WTC11 (cell line): ENCODE measurements around the gene PMEPA1. TPM values are rescaled to one million over a fixed set of nuclear protein-coding genes. Genes with fewer than 3 reads are reported as not detected.

Source experiments
- ATAC-seq: fragments of 200-7000 bp; cut with Tn5 transposase; 2 replicates; pipeline ENCODE4 v1.10.0; 2021; ENCODE audit warnings: mild to moderate bottlenecking, moderate library complexity
- CTCF ChIA-PET: fragments of 300-600 bp; sonication (Branson Sonifier 250); formaldehyde crosslinking; loops from one replicate; lab custom pipeline; 2021; ENCODE audit warnings: antibody characterized with exemption; lab: Charles Lee
- POLR2A ChIA-PET: fragments of 350-600 bp; sonication (Branson Sonifier 250); formaldehyde crosslinking; loops from one replicate; lab custom pipeline; 2021; ENCODE audit warnings: antibody characterized with exemption; lab: Charles Lee
- DNase-seq: peaks from one replicate; pipeline ENCODE4 v3.0.0; 2021; ENCODE audit warnings: low spot score
- H3K27ac Mint-ChIP-seq: 2 replicates; pipeline ENCODE4 v1.8.0; 2021; ENCODE audit warnings: mixed read lengths
- H3K27me3 Mint-ChIP-seq: 2 replicates; pipeline ENCODE4 v1.8.0; 2021; ENCODE audit warnings: low read depth, mild to moderate bottlenecking, moderate library complexity, mixed read lengths
- H3K36me3 Mint-ChIP-seq: 2 replicates; pipeline ENCODE4 v1.8.0; 2021; ENCODE audit warnings: mixed read lengths
- H3K4me1 Mint-ChIP-seq: 2 replicates; pipeline ENCODE4 v1.8.0; 2022; ENCODE audit warnings: mixed read lengths
- H3K4me3 Mint-ChIP-seq: 2 replicates; pipeline ENCODE4 v1.8.0; 2021; ENCODE audit warnings: mild to moderate bottlenecking, moderate library complexity, mixed read lengths
- H3K9me3 Mint-ChIP-seq: 2 replicates; pipeline ENCODE4 v1.8.0; 2021; ENCODE audit warnings: mixed read lengths
- CDX4 ChIP-seq: fragments of 250-450 bp; sonication (Bioruptor Pico); IDR thresholded peaks from 2 replicates; pipeline ENCODE4 v1.9.0; 2021; ENCODE audit warnings: moderate library complexity, mild to moderate bottlenecking, inconsistent platforms, borderline replicate concordance
- CREM ChIP-seq: sonication (generic); formaldehyde crosslinking; IDR thresholded peaks from 2 replicates; pipeline ENCODE4 v1.8.1; 2022; ENCODE audit warnings: mild to moderate bottlenecking, missing genetic modification reagents, moderate library complexity
- EMX1 ChIP-seq: fragments of 250-450 bp; sonication (Bioruptor Pico); IDR thresholded peaks from 2 replicates; pipeline ENCODE4 v1.8.0; 2021; ENCODE audit warnings: mild to moderate bottlenecking
- ERG ChIP-seq: fragments of 250-450 bp; sonication (Bioruptor Pico); IDR thresholded peaks from 2 replicates; pipeline ENCODE4 v1.8.0; 2021; ENCODE audit warnings: mild to moderate bottlenecking
- ESRRA ChIP-seq: sonication (generic); formaldehyde crosslinking; IDR thresholded peaks from 2 replicates; pipeline ENCODE4 v1.8.1; 2022; ENCODE audit warnings: mild to moderate bottlenecking, missing genetic modification reagents, borderline replicate concordance
- FOXK1 ChIP-seq: sonication (generic); formaldehyde crosslinking; IDR thresholded peaks from 2 replicates; pipeline ENCODE4 v1.8.0; 2022; ENCODE audit warnings: mild to moderate bottlenecking, moderate library complexity, missing genetic modification reagents
- FOXP1 ChIP-seq: sonication (generic); formaldehyde crosslinking; IDR thresholded peaks from 2 replicates; pipeline ENCODE4 v1.8.0; 2022; ENCODE audit warnings: missing genetic modification reagents, mild to moderate bottlenecking, moderate library complexity, borderline replicate concordance
- GTF2I ChIP-seq: fragments of 250-450 bp; sonication (Bioruptor Pico); conservative IDR thresholded peaks from 2 replicates; pipeline ENCODE4 v1.4.0; 2021; ENCODE audit warnings: mild to moderate bottlenecking
- HMGXB4 ChIP-seq: sonication (generic); formaldehyde crosslinking; IDR thresholded peaks from 2 replicates; pipeline ENCODE4 v1.8.1; 2023; ENCODE audit warnings: mild to moderate bottlenecking, moderate library complexity, missing genetic modification reagents
- JUN ChIP-seq: sonication (generic); formaldehyde crosslinking; IDR thresholded peaks from 2 replicates; pipeline ENCODE4 v1.8.0; 2023; ENCODE audit warnings: mild to moderate bottlenecking, missing genetic modification reagents
- MAX ChIP-seq: sonication (generic); formaldehyde crosslinking; IDR thresholded peaks from 2 replicates; pipeline ENCODE4 v1.8.0; 2022; ENCODE audit warnings: mild to moderate bottlenecking, missing genetic modification reagents
- MLX ChIP-seq: sonication (generic); formaldehyde crosslinking; IDR thresholded peaks from 2 replicates; pipeline ENCODE4 v1.8.1; 2023; ENCODE audit warnings: mild to moderate bottlenecking, missing genetic modification reagents, moderate library complexity
- MXD4 ChIP-seq: fragments of 250-450 bp; sonication (Bioruptor Pico); IDR thresholded peaks from 2 replicates; pipeline ENCODE4 v1.8.0; 2021; ENCODE audit warnings: mild to moderate bottlenecking, moderate library complexity, borderline replicate concordance
- MYBL2 ChIP-seq: sonication (generic); formaldehyde crosslinking; IDR thresholded peaks from 2 replicates; pipeline ENCODE4 v1.8.1; 2023; ENCODE audit warnings: mild to moderate bottlenecking, moderate library complexity, missing genetic modification reagents
- NFATC4 ChIP-seq: fragments of 250-450 bp; sonication (Bioruptor Pico); IDR thresholded peaks from 2 replicates; pipeline ENCODE4 v1.9.0; 2021; ENCODE audit warnings: mild to moderate bottlenecking
- NFE2L1 ChIP-seq: sonication (generic); formaldehyde crosslinking; IDR thresholded peaks from 2 replicates; pipeline ENCODE4 v1.8.1; 2023; ENCODE audit warnings: missing genetic modification reagents
- NR1H2 ChIP-seq: sonication (generic); formaldehyde crosslinking; IDR thresholded peaks from 2 replicates; pipeline ENCODE4 v1.9.0; 2021; ENCODE audit warnings: mild to moderate bottlenecking, moderate library complexity, missing genetic modification reagents
- NR2C2 ChIP-seq: sonication (generic); formaldehyde crosslinking; IDR thresholded peaks from 2 replicates; pipeline ENCODE4 v1.8.0; 2022; ENCODE audit warnings: mild to moderate bottlenecking, missing genetic modification reagents
- NR3C1 ChIP-seq: sonication (generic); formaldehyde crosslinking; conservative IDR thresholded peaks from 2 replicates; pipeline ENCODE4 v1.8.1; 2023; ENCODE audit warnings: low read depth, mild to moderate bottlenecking, missing genetic modification reagents
- PRRX2 ChIP-seq: fragments of 250-450 bp; sonication (Bioruptor Pico); IDR thresholded peaks from 2 replicates; pipeline ENCODE4 v1.8.0; 2021; ENCODE audit warnings: mild to moderate bottlenecking
- RELA ChIP-seq: sonication (generic); formaldehyde crosslinking; IDR thresholded peaks from 2 replicates; pipeline ENCODE4 v1.8.1; 2022; ENCODE audit warnings: missing genetic modification reagents, mild to moderate bottlenecking, borderline replicate concordance
- SP1 ChIP-seq: sonication (generic); formaldehyde crosslinking; conservative IDR thresholded peaks from 2 replicates; pipeline ENCODE4 v1.8.1; 2022; ENCODE audit warnings: missing genetic modification reagents
- USF1 ChIP-seq: sonication (generic); formaldehyde crosslinking; IDR thresholded peaks from 2 replicates; pipeline ENCODE4 v1.8.0; 2022; ENCODE audit warnings: mild to moderate bottlenecking, missing genetic modification reagents
- ZBTB43 ChIP-seq: sonication (generic); formaldehyde crosslinking; IDR thresholded peaks from 2 replicates; pipeline ENCODE4 v1.8.1; 2023; ENCODE audit warnings: mild to moderate bottlenecking, missing genetic modification reagents
- ZMAT4 ChIP-seq: fragments of 250-450 bp; sonication (Bioruptor Pico); IDR thresholded peaks from 2 replicates; pipeline ENCODE4 v1.9.0; 2021; ENCODE audit warnings: mild to moderate bottlenecking
- ZNF317 ChIP-seq: sonication (generic); formaldehyde crosslinking; IDR thresholded peaks from 2 replicates; pipeline ENCODE4 v1.8.1; 2023; ENCODE audit warnings: low read depth, mild to moderate bottlenecking, moderate library complexity, missing genetic modification reagents, borderline replicate concordance
- total RNA-seq: library from RNA; stranded (reverse); gene quantifications from 3 replicates; pipeline ENCODE4 v1.2.3, GENCODE V29; 2021

The PMEPA1 gene
- total RNA-seq, 1 experiment from 2014 or later: 40.6 TPM

- H3K27ac Mint-ChIP-seq: no peak overlapping the region
- H3K36me3 Mint-ChIP-seq: no peaks in the 10 kb centered on the region
- H3K9me3 Mint-ChIP-seq: no peaks in the 10 kb centered on the region
- TF ChIP-seq NFE2L1 (CRISPR knock-in tag) (no peak), USF1 (CRISPR knock-in tag) (no peak), CDX4 (CRISPR knock-in tag) (no peak), JUN (CRISPR knock-in tag) (no peak), ERG (CRISPR knock-in tag) (no peak), NR2C2 (no peak), NR1H2 (CRISPR knock-in tag) (no peak), EMX1 (CRISPR knock-in tag) (no peak), PRRX2 (CRISPR knock-in tag) (no peak), NFATC4 (no peak), CREM (CRISPR knock-in tag) (no peak), HMGXB4 (CRISPR knock-in tag) (no peak), MLX (no peak), MXD4 (CRISPR knock-in tag) (no peak), ZMAT4 (no peak), RELA (CRISPR knock-in tag) (no peak), NR3C1 (CRISPR knock-in tag) (no peak)
- ATAC-seq: no peak
- CTCF ChIA-PET: interaction anchor here (0.6 to 0.8 kb wide), 2 partner anchors 26 to 628 kb away, joined by 3 to 4 read pairs; no protein-coding TSS in a partner anchor
- POLR2A ChIA-PET: interaction anchor here (1.4 kb wide), 1 partner anchor 10 kb away, joined by 7 read pairs; the partner anchor contains the start of gene PMEPA1
- DNase-seq: no peak
- peaks cover 19% of the 10 kb centered on the region for H3K4me1 Mint-ChIP-seq
- H3K27me3 Mint-ChIP-seq: peaks cover 2% of the 10 kb centered on the region
- no peak overlapping the region for H3K4me3 Mint-ChIP-seq
These were observed 10.1 kb upstream of the PMEPA1 start for GRCh38 chr20:57719951-57720350.

- H3K27me3 Mint-ChIP-seq: peaks cover 2% of the 10 kb centered on the region
- POLR2A ChIA-PET: no interaction called here
- no peak for TF ChIP-seq ZNF317 (CRISPR knock-in tag)
- no peak for TF ChIP-seq FOXK1 (CRISPR knock-in tag)
- 0 out of 2 replicates have a peak, but pooled peaks have one; percentile 45 for TF ChIP-seq GTF2I (CRISPR knock-in tag)
- TF ChIP-seq SP1 (CRISPR knock-in tag): peak; percentile 57; the same call in 1 of the 2 replicates
- TF ChIP-seq ZBTB43: no peak
- TF ChIP-seq MAX: peak; percentile 90
- peak; percentile 85; the same call in 1 of the 2 replicates for TF ChIP-seq CREM (CRISPR knock-in tag)
- TF ChIP-seq ESRRA (CRISPR knock-in tag): no peak
- peak; percentile 56; the same call in 1 of the 2 replicates for TF ChIP-seq FOXP1
- peak; percentile 63; the same call in 1 of the 2 replicates for TF ChIP-seq MYBL2
These were observed 8.7 kb upstream of the PMEPA1 start for GRCh38 chr20:57718490-57719009.

More at GRCh38 chr20:57718490-57719009, 8.7 kb upstream of the PMEPA1 start:
- DNase-seq (peak; percentile 94), ATAC-seq (peak; percentile 97)
- Mint-ChIP-seq H3K27ac (no peak overlapping the region), H3K4me3 (peak overlapping the region; percentile 73), H3K9me3 (no peaks in the 10 kb centered on the region), H3K36me3 (no peaks in the 10 kb centered on the region), H3K4me1 (peaks cover 19% of the 10 kb centered on the region)
- CTCF ChIA-PET: interaction anchor here (0.5 to 1.2 kb wide), 4 partner anchors 8 to 280 kb away, joined by 3 to 5 read pairs (median 3); partner anchors contain the start of gene PMEPA1
